NCI-H748 treated with DMSO at 0.1 percent for 48 hours (cell line): ENCODE data around the gene CPAMD8.
"Not testable (repeated sequence)": the region's sequence is repeated elsewhere in the genome, so short reads cannot be mapped to it uniquely, and the experiment has no call there.

Experiments
- DNase-seq: peaks from one replicate; lab custom pipeline; 2025; lab: John Stamatoyannopoulos, UW

Gene CPAMD8

DNA sequence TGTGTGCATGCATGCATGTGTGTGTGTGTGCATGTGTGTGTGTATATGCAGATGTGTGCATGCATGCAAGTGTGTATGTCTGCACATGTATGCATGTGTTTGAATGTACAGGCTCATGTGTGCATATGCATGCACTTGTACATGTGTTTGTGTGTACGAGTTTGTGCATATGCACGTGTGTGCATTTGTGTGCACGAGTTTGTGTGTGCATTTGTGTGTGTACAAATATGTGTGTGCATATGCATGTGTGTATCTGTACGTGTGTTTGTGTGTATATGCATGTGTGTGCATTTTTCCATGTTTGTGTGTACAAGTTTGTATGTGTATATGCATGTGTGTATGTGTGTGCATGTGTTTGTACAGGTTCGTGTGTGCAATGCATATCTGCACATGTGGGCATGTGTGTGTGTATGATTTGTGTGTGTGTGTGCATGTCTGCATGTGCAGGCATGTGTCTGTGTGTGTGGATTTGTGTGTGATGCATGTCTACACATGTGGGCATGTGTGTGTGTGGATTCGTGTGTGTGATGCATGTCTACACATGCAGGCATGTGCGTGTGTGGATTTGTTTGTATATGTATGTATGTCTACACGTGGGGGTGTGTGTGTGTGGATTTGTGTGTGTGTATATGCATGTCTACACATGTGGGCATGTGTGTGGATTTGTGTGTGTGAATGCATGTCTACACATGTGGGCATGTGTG is 80.7 kb downstream of the CPAMD8 start:
- no peak for DNase-seq

DNA sequence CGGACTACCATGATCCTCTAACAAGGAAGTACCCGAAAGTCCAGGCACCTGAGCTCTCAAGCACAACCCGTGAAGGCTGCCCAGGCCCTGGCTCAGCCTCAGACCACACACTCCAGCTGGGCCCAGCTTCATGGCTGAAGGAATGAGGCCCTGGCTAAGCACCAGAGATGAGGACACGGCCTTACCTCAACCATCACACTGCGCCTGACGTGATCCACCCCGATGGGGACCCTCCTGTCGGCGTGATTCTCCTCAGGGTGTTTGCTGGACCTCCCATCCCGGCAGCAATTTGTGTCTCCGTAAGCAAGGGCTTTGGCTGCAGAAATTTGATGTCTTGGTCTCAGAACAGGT is 81.3 kb downstream of the CPAMD8 start:
- DNase-seq, result no peak

DNA sequence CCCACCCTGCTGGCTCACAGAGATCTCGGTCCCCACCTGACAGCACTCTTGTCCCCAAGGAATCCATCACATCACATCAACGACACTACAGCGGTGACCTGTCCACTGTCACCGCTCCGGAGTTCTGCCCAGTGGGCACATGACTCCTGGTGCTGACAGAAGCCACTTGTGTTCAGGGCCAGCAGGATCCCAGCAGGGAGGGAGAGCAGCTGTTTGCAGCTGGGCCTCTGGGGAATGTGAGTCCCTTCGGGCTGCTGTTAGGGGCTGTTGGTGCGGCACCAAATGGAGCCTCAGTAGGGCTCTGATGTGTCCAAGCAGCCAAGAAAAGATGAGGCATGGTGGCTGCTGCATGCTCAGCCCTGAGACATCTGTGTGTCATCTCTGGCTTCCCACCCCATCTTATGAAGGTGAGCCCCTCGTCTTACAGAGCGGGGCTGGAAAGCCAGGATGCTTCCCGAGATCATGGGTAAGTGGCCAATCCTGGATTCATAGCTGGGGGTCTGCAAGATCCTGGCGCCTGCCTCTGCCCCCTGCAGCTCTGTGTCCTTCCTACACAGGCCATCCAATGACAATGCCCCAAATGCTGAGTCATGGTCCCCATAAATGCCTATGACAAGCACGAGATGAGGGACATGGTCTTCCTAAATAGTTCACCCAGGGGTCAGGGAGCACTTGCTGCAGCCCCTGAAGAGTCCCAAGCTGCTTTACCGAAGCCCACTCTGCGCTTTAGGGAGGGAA is 81.8 kb downstream of the CPAMD8 start:
- DNase-seq, result no peak

DNA sequence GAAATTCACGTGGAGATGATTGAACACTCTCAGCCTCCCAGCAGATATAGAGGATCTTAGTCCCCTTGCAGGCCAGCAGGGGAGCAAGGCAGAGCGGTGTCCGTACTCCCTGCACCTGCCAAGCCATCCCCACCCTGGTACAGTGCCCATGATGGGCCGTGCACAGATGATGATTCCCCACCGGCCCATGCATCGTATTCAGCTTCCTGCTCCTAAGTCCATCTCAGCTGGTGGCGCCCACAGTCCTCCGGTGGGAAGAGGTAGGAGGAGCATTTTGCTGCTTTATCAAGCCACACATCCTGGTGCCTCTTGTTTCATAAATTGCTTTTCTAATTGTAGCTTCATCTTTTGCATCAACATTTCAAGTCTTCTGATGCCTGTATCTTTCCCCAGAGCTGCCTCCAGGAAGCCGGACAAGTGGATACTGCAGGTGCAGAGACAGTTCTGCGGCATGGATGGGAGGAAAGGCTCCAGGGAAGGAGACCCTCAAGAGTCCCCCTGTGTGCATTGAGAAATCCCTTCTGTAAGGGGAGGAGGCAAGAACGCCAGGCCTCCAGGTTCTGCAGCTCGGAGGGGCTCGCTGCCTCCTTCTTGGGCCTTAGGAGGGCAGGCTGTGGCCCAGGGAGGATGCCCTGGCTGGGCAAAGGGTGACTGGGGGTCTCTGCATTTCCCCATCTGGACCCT is 82.5 kb downstream of the CPAMD8 start:
- DNase-seq, result no peak

DNA sequence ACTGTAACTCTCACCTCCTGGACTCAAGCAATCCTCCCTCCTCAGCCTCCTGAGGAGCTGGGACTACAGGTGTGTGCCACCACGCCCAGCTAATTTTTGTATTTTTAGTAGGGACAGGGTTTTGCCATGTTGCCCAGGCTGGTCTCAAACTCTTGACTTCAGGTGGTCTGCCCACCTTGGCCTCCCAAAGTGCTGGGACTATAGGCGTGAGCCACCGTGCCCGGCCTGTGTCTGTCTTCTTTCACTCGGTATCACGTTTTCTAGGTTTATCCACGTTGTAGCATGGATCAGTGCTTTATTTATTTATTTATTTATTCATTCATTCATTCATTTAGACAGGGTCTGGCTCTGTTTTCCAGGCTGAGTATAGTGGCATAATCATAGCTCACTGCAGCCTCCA is 83.5 kb downstream of the CPAMD8 start:
- DNase-seq, result not testable (repeated sequence)

DNA sequence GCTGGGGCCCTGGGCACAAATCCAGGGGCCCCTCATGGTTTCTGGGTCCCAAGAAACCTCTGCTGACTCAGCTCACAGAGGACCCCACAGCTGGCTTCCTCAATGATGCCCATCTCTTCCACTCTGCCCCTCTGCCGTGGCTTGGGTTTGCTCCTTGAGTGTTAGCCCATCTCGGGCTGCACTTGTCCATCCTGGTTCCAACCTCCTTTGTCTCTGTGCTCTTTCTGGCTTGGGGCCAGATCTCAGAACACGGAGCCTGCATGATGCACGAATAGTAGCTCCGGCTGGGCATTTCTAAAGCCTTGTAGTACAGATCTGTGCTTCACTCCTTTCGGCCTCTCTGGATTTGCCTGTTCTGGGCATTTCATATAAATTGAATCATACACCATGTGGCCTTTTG is 84.0 kb downstream of the CPAMD8 start:
- no peak for DNase-seq

DNA sequence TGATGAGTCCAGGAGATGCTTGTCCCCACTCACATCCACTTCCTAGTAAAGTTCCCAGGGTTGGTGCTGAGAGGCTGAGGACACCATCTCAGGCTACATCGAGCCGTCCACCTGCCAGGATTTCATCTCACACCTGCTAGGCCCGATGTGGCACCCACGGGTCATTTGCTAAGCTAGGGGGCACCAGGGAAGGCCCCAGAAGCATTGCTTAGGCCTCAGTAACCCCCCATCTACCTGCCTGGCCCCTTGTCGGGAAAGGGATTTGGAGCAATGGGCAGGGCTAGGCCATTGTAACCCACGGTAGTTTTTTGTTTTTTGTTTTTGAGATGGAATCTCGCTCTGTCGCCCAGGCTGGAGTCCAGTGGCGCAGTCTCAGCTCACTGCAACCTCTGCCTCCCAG is 86.0 kb downstream of the CPAMD8 start:
- DNase-seq, result no peak

DNA sequence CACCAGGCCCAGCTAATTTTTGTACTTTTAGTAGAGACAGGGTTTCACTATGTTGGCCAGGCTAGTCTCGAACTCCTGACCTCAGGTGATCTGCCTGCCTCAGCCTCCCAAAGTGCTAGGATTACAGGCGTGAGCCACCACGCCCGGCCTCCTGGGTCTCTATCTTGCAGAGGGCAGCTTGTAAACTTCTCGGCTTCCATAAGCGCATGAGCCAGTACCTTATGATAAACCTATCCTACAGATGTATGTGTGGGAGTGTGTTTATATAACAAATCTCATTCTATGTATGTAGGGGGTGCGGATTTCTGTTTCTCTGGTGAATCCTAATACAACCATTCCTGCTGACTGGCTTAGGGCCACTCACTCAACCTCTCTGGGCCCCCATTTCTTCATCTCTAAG is 86.5 kb downstream of the CPAMD8 start:
- not testable (repeated sequence) for DNase-seq

DNA sequence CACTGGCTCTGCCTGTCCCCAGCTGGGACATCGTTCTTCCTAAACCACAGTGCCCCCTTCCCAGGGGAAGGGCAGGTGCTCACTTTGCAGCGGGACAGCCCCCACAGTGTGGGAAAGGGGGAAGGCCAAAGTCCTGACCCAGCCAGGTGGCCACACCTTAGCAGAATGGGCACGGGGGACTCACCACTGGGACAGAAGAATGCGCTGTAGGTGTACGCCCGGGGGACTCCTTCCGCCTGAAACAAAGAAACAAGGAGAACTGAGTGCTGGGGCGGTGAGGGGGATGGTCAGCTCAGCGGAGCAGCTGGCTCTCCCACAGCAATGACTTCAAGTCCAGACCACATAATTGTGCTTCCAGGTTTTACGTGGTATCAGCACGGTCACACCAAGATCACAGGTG is 88.4 kb downstream of the CPAMD8 start:
- DNase-seq, result no peak

DNA sequence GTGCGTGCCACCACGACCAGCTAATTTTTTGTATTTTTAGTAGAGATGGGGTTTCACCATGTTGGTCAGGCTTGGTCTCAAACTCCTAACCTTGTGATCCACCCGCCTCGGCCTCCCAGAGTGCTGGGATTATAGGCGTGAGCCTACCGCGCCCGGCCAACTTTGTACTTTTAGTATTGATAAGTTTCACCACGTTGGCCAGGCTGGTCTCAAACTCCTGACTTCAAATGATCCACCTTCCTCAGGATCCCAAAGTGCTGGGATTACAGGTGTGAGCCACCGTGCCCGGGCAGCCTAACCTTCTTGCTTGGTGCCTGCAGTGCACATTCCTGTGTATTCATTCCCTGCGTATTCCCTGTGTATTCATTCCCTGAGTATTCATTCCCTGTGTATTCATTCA is 88.8 kb downstream of the CPAMD8 start:
- not testable (repeated sequence) for DNase-seq

DNA sequence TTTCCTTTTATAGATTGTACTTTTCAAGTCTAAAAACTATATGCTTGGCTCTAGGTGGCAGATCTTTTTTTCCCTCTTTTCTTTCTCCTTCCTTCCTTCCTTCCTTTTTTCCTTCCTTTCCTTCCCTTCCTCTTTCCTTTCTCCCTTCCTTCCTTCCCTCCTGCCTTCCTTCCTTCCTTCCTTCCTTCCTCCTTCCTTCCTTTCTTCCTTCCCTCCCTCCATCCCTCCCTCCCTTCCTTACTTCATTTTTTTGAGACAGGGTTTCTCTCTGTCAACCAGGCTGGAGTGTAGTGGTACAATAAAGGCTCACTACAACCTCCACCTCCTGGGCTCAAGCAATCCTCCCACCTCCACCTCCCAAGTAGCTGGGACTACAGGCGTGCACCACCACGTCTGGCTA is 89.7 kb downstream of the CPAMD8 start:
- no peak for DNase-seq

DNA sequence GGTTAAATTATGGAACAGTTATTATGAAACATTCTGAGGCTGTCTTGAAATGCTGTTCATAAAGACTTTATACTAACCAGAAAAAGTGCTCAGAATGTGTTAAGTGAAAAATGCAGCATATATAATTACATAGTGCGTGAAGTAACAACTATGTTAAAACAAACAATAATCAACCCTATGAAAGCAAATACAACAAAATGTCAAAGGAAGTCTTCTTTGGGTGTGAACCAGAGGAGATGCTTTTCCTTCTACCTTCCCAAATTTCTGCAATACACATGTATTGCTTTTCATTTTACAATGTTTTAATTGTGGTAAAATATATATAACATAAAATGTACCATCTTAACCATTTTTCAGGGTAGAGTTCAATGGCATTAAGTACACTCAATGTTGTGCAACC is 92.1 kb downstream of the CPAMD8 start:
- no peak for DNase-seq

DNA sequence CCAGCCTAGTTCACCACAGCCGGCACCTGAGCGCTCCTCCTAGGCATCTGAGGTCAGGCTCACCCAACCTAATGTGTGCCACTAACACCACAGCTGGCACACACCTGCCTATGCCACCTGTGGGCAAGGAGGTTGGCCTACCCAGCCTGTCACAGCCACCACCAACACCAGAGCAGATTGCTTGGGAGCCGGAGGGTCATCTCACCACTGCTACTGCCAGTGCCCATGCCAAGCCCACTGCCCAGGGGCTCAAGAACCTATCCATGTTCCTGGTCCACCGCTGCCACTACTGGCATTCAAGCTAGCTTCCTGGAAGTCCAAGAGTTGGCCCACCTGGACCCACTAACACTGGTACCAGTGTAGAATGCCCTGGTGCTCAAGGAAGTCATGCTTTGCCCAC is 95.3 kb downstream of the CPAMD8 start:
- no peak for DNase-seq

DNA sequence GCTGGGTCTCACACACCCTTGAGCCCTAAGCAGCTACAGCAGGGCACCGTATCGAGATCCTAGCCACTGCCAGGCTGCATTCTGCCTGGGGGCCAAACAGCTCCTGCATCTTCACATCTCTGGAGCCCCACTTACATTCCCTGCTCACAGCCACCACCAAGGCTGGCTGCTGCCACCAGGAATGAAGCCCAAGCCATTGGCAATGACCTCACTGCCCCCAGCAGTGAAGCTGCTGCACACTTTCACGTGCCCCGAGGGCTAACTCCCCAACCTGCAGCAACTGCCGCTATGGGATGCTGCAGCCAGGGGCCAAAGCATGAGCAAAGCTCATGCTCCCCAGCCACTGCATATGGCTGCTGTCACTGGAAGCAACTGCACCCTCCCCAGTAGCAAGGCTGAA is 95.9 kb downstream of the CPAMD8 start:
- no peak for DNase-seq

DNA sequence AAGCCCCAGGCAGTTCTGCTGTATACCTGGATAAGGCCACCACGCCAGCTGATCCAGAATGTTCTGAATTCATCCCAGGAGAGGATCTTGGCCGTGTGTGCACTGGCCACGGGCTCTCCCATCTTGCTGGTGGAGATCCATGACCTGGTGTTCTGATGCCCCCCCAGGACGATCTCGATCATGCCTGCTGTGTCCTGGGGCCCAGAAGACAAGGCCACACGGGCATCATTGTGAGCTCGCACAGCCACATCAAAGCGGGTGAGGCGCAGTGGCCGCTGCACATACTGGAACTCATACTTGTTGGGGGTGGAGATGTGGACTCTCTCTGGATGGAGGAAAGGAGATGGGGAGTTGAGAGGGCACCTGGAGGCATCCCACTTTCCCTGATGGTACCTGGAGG is 97.7 kb downstream of the CPAMD8 start:
- DNase-seq, result no peak

DNA sequence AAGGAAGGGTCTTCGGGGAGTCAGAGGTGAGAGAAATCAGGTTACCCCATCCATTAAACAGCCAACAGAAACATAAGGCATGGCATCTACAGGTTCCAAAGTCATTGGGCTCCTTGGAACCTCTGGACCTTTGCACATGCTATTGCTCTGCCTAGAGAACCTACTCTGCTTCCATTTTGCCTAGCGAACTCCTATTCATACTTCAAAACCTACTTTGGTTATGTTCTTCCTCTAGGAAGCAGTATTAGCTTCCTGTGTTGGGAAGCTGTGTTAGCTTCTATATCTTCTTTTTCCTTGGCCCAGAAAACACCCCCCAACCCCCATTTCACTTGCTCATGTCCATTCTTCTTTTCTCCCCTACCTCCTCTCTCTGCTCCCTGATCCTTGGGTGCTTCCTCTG is 98.3 kb downstream of the CPAMD8 start:
- DNase-seq, result no peak

DNA sequence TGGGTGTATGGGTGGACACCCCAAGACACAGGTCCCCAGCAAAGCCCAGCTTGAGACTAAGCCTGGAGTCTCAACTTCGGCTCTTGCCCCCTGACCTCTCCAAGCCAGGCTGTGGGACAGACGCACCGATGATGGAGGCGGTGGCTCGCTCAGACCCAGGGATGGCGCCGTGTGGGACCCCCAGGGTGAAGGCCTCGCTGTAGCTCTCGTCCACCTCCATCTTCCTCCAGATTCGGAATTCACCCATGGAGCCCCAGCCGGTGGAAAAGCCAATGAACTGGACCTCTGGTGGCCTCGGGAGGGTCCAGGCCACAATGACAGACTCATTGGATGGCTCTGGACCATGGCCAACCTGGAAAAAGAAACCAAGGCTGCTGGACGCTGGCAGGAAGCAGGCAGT is 98.7 kb downstream of the CPAMD8 start:
- no peak for DNase-seq

DNA sequence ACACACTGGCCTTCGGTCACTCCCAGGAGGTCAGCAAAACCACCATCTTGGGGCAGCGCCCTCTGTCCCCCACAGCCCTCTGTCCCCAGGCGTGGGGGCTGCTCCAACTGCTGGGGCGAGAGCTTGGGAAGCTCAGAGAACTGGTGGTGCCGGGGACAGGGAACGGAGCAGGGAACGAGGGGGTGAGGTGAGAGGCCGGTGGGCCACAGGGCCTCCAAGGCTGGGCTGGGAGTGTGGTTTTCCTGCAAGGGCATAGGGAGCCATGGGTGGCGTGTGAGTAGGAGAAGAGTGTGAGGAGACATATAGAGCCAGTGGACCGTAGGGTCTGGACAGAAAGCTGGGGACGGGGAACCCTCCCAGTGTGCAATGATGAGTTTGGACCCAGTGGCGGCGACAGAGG is 103.7 kb downstream of the CPAMD8 start:
- DNase-seq, result no peak

DNA sequence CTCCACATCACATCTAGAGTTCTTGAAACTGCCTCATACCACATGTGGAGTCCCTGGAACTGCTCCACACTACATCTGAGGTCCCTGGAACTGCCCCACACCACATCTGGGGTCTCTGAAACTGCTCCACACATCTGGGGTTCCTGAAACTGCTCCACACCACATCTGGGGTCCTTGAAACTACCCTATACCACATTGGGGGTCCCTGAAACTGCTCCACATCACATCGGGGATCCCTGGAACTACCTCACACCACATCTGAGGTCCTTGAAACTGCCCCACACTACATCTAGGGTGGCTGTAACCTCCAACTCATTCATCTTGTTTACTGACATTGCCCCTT is 104.0 kb downstream of the CPAMD8 start:
- no peak for DNase-seq

DNA sequence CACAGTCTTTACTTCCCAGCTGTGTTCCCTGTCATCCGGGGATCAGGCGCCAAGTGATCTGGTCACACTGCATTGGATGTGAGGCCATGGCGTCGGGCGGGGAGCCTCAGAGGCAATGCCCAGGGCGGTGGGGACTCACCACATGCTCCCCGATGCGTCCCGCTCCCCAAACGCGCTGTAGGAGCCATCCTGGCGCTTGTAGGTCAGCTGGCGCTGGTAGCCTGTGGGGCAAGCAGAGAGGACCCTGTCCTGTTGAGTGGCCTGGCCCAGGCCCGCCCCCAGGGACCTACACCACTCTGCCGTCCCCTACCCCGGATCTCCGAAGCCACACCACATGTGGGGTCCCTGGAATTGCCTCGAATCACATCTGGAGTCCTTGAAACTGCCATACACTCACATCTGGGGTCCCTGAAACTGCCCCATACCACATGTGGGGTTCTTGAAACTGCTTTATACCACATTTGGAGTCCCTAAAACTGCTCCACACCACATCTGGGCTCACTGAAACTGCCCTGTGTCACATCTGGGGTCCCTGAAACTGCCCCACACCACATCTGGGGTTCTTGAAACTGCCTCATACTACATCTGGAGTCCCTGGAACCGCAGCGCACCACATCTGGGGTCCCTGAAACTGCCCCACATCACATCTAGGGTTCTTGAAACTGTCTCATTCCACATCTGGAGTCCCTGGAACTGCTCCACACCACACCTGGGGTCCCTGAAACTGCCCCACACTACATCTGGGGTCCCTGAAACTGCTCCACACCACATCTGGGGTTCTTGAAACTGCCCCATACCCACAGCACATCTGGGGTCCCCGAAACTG is 104.6 kb downstream of the CPAMD8 start:
- no peak for DNase-seq

DNA sequence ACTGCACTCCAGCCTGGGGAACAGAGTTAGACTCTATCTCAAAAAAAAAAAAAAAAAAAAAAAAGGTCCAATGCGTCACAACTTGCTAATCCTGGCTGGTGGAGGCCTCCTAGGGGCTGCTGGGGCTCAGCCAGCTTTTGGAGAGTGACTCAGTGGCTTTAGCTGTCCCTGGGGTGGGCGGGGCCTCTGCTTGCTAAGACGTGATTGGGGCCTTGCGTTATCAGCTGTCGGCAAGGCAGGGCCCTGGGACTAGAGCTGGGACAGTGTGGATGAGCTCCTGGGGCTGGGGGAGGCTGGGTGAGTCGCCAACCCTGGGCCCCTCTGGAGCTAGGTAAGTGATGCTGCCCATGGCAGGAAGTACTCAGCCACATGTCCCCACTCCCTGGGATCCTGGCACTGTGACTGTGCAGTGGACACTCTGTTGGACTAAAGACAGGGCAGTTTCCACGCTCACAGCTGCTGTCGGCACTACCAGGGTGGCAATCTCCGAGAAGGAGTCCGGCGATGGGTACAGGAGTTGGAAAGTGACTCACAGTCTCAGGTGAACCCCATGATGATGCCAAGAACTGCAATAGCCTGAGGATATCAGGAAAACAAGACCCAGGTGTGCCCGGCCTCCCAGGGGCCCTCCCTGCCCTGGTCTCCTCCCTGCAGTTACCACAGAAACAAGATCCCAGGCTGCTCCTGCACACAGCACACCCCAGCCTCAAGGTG is 105.6 kb downstream of the CPAMD8 start:
- DNase-seq, result no peak

DNA sequence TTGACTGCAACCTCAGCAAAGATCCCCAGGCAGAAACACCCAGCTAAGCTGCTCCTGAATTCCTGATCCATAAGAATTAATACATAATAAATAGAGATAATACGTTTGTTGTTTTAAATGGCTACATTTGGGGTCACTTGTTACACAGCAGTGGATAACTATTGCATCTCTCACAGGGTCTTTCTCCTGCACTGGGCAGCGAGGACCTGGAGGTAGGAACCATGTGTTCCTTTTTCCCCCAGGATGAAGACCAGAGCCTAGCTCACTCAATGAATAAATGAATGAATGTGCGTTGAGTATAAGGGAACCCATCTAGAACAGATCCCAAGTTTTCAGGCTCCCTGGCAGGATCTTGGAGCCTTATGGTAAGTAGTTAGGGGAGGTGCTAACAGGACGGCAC is 107.1 kb downstream of the CPAMD8 start:
- no peak for DNase-seq
